GM12872 (cell line): ENCODE data around the gene ATP6V1D.
A peak's percentile ranks its signal among the peaks of the same experiment; 100 is the strongest.

Experiments
- CTCF ChIP-seq: IDR thresholded peaks from 3 replicates; pipeline ENCODE4 v1.5.1; 2011; ENCODE audit warnings: low read depth, mild to moderate bottlenecking, low read length, moderate library complexity; ENCODE audit not compliant: insufficient read depth

The ATP6V1D gene

GRCh38 chr14:67359775-67360469, at the start of gene ATP6V1D, which contains the start of gene EIF2S1:
Gene ATP6V1D, minus strand, starts transcription at chr14:67359804. Its CDS starts 106 bp downstream, at chr14:67359698.
Gene EIF2S1, plus strand, starts transcription at chr14:67360328. Its CDS starts 4,440 bp downstream, at chr14:67364768.
- TF ChIP-seq CTCF, result peak; percentile 96

- no peak for TF ChIP-seq CTCF
Observed at GRCh38 chr14:67405771-67406170, 46.2 kb upstream of the ATP6V1D start.

- TF ChIP-seq CTCF, result no peak
Observed at GRCh38 chr14:67400434-67400833, 40.8 kb upstream of the ATP6V1D start.

GRCh38 chr14:67397536-67397935, 37.9 kb upstream of the ATP6V1D start:
- TF ChIP-seq CTCF, result no peak

GRCh38 chr14:67396381-67396970, 36.9 kb upstream of the ATP6V1D start:
- TF ChIP-seq CTCF, result no peak

GRCh38 chr14:67395876-67396189, 36.2 kb upstream of the ATP6V1D start:
- no peak for TF ChIP-seq CTCF

- no peak for TF ChIP-seq CTCF
Observed at GRCh38 chr14:67395086-67395875, 35.7 kb upstream of the ATP6V1D start.
